HG02763 (cell line): ENCODE data around the gene YPEL2.
"Not testable (repeated sequence)": the region's sequence is repeated elsewhere in the genome, so short reads cannot be mapped to it uniquely, and the experiment has no call there.

ENCODE experiments used
- ATAC-seq: cut with Tn5 transposase; IDR thresholded peaks from one replicate; pipeline ENCODE4 v1.9.1; 2021; ENCODE audit warnings: mild to moderate bottlenecking, moderate library complexity; ENCODE audit not compliant: unreplicated experiment

The YPEL2 gene, protein sequence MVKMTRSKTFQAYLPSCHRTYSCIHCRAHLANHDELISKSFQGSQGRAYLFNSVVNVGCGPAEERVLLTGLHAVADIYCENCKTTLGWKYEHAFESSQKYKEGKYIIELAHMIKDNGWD

DNA sequence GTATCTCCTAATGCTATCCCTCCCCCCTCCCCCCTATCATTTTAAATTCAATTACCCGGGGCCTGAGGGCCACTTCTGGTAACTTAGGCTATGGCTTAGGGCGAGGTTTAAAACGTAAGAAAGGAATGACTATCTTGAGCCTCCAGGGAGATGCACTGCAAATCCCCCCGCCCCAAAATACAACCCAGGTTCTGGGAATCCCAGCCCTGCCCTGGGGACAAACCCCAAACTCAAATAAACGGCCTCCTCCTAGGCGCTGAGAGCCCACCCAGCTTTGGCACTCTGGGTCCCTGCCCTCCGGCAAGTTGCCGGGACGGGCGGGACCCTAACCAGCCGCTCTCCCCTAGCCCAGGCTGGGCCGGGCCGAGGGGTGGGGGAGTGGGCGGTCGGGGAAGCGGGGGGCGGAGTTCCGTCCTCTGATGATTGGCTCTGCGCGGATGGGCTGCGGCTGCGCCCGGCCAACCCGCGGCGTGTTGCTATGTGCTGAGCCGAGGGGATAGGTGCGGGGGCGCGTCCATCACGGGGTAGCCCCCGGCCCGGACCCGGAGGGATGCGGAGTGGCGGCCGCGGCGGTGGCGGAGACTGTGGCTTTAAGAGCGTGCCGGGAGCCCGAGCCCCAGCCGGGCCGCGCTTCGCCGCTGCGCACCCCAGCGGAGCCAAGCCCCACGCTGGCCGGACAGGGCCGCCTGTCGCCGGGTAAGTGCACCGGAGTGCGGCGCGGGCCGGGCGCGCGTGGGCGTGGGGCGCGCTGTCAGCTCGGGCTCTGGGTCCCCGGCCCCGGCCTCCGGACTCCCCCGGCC is at the start of gene YPEL2:
Gene YPEL2 (plus strand): TSS at position 527 of the 800 bp plus-strand sequence. CDS start 21,755 bp downstream, outside the sequence.
- ATAC-seq, result peak; percentile 92

DNA sequence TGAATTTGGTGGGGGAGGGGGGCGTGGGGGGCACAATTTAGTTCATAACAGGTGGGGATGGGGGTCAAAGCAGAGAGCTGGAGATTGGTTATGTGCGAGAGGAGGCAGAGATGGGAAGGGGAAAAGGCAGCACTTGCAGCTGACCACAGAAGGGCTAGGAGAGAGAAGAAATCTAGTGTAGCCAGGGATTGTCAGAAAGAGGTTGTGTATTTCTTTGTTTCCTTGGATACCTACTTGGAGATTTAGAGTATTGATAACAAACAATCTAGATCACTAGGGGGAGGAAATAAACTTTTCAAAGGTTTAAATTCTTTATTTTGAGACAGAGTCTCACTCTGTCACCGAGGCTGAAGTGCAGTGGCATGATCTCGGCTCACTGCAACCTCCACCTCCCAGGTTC is 47.1 kb upstream of the YPEL2 start:
- ATAC-seq, result no peak

DNA sequence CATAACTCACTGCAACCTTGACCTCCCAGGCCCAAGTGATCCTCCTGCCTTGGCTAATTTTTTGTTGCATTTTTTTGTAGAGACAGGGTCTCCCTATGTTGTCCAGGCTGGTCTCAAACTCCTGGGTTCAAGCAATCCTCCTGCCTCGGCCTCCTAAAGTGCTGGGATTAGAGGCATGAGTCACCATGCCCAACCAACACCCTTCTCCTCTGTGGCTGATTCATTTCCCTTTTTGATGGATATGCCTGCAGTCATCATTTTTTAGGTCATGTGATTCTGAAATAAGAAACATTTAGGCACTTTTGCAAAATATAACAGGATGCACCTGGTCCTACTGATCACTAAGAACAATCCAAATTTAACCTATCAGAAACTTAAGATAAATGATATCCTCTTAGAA is 44.0 kb upstream of the YPEL2 start:
- ATAC-seq, result no peak

DNA sequence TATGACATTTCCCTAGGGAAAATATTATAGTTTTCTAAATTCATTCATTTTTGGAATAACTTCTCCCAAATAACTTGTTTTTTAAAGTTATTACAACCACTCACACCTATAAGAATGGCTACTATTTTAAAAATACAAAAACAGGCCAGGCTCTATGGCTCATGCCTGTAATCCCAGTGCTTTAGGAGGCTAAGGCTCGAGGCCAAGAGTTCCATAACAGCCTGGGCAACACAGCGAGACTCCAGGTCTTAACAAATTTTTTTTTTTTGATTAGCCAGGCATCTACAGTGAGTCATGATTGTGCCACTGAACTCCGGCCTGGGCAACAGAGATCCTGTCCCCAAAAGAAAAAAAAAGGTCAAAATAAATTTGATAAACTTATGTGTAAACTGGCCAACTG is 43.6 kb upstream of the YPEL2 start:
- ATAC-seq, result no peak

DNA sequence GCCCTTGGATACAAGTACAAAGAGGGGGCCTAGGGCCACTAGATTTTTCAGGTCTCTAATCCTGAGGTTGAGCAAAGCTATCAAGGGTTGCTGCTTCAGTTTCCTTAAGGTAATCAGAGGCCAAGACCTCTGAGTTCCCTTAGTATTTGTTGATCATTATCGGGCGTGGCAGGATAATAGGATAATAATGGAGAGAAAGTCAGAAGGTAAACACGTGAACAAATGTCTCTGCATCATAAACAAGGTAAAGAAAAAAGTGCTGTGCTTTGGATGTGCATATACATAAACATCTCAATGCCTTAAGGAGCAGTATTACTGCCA is 41.5 kb upstream of the YPEL2 start:
- ATAC-seq, result no peak

DNA sequence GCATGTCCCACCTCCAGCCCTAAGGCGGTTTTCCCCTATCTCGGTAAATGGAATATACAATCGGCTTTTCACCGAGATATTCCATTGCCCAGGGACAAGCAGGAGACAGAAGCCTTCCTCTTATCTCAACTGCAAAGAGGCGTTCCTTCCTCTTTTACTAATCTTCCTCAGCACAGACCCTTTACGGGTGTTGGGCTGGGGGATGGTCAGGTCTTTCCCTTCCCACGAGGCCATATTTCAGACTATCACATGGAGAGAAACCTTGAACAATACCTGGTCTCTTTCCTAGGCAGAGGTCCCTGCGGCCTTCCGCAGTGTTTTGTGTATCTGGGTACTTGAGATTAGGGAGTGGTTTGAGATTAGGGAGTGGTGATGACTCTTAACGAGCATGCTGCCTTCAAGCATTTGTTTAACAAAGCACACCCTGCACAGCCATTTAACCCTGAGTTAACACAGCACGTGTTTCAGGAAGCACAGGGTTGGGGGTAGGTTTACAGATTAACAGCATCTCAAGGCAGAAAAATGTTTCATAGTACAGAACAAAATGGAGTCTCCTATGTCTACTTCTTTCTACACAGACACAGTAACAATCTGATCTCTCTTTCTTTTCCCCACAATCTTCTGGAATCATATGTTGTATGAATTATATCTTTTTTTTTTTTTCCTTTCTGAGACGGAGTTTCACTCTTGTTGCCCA is 41.0 kb upstream of the YPEL2 start:
- ATAC-seq, result not testable (repeated sequence)

DNA sequence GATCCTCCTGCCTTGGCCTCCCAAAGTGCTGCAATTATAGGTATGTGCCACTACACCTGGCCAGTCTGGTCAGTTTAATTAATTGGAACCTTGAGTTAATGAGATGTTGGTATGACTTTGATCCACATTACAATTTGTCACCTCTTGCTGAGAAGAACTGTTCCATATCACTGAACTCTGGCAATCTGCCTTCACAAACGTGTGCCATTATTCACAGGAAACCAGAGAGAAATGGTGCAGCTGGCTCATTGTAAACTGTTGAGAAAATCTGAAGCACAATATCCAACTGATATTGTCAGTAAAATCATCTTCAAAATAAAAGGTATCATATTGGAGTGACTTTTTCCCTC is 39.3 kb upstream of the YPEL2 start:
- ATAC-seq, result no peak

DNA sequence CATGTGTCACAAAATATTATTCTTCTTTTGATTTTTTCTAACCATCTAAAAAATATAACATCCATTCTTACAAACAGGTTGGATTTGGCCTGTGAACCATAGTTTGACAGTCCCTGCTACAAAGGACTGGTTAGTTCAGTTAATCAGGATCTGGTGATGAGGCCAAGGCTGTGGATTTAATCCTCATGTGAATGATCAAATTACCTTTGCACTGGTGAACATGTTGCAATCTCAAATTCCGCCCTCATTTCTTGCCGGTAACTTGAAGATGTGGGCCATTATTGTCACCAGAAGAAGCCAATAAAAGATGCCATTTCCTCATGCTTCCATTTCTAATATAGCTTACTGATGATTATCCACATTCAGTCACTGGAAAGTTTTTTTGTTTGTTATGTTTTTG is 35.3 kb upstream of the YPEL2 start:
- no peak for ATAC-seq

DNA sequence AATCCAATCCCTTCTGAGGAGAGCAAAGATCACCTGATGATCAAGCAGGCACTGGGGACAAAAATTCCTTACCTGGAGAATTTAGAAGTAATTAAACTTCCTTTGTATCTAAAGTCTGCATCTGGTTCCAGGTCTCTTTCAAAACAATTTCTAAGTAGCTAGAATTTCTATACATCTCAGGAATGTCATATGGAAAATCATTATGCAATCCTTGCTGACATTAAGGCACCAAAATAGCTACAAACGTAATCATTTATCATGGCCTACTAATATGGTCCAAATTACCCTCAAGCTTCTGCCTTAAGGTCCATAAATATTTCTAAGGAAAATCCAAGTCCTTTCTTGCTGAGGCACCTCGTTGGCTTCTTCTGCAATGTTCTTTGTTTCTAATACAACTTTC is 32.9 kb upstream of the YPEL2 start:
- ATAC-seq, result no peak

DNA sequence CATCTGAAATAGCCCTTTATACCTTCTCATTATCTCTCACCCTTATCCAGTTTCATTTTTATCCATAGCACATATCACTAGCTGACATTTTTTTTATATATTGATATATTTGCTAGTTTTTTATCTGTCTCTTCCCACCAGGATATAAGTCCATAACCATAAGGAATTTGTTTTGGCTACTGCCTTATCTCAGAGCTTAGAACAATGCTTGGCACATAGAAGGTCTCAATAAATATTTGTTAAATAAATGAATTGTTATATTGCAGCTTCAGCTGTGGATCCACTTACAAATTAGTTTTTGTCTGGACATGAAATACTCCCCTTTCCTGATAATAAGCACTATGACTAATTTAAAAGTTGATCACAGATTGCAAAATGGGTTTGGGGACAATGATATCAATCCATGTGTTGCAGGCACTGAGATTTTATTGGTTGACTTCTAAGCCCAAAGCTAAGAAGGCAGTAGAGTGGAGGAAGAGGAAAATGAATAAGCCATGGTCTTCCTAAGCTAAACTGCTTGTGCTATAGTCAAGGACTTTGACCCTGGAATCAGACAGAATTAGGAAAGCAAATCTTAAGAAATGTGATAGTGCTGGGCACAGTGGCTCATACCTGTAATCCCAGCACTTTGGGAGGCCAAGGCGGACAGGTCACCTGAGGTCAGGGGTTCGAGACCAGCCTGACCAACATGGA is 31.9 kb upstream of the YPEL2 start:
- no peak for ATAC-seq

DNA sequence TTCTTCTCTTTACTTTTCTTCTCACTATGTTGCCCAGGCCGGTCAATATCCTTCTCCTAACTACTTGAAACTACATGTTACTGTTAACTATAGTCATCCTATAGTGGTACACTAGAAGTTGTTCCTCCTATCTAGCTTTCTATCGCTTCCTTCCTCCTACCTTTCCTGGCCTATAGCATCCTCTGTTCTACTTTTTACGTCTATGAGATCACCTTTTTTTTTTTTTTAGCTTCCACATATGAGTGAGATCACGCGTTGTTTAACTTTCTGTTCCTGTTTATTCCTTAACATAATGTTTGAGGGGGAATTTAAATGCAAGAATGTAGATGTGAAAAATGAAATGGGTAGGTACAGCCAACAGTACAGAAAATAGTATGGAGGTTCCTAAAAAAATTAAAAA is 30.5 kb upstream of the YPEL2 start:
- no peak for ATAC-seq

DNA sequence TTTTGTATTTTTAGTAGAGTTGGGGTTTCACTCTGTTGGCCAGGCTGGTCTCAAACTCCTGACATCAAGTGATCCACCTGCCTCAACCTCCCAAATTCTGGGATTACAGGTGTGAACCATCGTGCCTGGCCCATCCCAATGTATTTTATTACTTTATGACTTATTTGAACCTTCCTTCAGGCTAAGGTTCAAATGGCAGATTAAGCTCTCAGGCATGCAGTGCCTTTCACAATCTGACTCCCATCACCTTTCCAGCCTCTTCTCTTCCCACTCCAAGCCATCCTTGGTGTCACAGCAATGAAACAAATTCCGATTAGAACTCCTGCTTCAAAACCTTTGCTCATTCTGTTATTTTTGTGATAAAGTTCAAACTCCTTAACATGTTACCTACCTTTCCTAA is 26.6 kb upstream of the YPEL2 start:
- ATAC-seq, result no peak

DNA sequence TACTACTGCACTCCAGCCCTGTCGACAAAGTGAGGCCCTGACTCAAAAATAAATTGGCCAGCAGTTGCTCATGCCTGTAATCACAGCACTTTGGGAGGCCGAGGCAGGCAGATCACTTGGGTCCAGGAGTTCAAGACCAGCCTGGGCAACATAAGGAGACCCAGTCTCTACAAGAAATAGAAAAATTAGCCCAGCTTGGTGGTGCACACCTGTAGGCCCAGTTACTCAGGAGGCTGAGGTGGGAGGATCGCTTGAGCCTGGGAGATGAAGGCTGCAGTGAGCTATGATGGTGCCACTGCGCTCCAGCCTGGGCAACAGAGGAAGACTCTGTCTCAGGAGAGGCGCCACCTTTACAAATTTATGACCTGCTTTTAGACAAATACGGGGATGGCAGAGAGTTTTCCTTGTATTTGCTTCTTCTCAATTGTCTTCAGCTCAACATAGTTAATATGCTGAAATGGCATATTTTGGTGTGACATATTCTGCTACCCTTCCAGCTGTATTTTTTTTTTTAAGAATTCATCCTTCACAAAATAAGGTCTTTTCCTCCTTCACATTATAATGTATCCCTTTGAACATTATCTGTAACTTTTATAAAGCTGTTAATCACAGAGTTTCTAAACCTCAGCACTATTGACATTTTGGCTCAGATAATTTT is 21.1 kb upstream of the YPEL2 start:
- ATAC-seq, result no peak

DNA sequence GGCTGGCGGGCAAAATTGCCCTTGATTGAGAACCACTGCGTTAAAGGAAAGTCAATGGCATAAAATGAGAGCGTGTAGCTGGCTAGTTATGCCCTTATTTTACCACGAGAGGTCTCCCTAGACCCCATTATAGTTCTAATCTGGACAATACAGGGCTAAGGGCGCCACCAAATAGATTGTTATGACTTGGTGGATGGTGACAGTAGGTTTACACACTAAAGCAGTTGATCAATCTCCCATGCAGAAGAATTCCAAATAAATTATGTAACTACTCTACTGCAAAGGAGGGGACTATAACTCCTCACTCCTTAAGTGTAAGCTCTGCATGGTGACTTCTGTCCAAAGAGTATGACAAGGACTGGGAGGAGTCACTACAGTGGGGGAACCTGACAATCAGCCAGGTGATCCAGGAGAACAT is 20.4 kb upstream of the YPEL2 start:
- ATAC-seq, result no peak

DNA sequence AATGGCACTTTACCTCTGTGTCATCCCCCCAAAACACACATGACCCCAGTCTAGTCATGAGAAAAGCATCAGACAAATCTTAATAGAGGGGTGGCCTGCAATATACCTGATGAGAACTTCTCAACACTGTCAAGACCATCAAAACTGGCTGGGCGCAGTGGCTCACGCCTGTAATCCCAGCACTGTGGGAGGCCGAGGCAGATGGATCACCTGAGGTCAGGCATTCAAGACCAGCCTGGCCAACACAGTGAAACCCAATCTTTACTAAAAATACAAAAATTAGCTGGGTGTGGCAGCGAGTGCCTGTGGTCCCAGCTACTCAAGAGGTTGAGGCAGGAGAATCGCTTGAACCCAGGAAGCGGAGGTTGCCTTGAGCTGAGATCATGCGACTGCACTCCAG is 19.9 kb upstream of the YPEL2 start:
- not testable (repeated sequence) for ATAC-seq

DNA sequence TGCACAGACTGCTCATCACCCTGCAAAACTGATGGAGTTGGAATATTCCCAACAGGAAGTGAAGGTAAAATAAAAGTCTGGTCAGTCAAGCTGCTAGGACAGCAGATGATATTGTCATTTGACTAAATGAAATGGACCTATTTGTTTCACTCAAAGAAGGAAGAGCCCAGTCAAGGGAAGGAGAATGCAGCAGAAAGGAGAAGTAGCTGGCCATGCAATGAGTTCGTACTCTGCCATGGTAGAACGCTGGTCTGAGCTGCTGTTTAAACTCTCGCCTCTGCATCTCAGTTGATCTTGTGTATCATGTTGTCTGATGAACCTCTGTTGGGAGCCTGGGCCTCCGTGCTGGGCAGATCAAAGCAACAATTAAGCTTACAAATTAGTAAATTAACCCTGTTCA is 15.6 kb upstream of the YPEL2 start:
- no peak for ATAC-seq

DNA sequence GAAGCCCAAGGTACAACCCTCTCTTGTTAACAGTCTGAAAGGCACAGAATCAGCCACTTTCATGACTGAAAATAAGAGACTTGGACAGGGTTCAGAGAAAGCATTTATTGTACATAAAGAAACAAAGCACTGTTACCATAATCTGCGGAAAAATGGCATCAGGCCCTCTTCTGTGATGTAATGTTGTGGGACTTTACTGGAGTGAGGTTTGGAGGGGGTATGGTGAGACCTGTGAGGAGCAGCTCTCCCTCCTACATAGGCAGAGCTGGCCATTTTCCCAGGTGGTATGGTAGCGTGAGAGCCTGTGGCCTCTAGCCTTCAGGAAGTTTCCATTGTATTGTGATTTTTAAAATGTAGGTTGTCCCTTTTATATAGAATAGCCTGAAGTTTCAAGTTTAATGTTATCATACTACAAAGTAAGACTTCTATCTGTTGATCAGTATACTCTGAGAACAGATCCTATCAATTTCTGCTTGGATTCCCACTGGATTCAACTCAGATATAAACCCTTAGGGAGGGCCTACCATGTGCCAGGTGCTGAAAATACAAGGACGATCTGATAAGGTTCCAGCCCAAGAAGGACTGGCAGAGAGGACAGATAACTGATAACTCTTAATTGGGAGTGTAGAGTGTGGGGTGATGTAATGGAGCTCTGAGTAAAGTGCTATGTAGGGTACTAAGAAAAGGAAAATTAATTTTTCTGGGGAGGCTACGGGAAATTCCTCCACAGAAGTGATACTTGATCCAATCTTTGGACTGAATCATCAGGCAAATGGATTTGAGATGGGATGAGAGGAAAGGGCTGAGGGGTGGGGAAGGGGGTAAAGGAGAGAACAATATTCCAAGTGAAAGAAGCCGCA is 4.1 kb upstream of the YPEL2 start:
- no peak for ATAC-seq

DNA sequence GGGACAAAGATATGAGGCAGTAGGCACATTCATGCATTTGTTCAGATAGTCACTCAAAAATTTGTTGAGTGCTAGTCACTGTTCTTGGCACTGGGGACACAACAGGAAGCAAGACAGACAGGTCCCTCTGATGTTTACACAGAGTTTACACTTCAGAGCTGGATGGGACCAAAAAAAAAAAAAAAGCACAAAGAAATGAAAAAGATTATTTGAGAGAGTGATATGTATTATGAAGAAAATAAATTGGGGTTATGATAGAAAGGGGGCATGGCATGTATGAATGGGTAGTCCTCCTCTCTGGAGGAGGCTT is 3.5 kb upstream of the YPEL2 start:
- ATAC-seq, result no peak

DNA sequence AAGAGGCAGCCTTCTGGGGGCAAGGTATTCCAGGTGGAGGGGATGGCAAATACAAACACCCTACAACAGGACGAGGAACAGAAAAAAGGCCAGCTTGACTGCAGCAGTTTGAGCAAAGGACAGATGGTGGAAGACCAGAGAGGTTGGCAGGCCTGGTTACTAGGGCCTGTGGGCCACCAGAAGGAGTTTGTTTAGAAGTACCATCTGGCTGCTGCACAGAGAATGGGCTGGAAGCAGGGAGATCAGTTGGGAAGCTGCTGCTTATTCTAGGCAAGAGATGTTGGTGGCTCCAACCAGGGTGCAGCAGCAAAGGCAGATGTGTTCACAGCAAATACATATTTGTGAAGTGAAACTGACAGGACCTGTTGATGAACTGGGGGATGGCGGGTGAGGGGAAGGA is 2.9 kb upstream of the YPEL2 start:
- no peak for ATAC-seq

DNA sequence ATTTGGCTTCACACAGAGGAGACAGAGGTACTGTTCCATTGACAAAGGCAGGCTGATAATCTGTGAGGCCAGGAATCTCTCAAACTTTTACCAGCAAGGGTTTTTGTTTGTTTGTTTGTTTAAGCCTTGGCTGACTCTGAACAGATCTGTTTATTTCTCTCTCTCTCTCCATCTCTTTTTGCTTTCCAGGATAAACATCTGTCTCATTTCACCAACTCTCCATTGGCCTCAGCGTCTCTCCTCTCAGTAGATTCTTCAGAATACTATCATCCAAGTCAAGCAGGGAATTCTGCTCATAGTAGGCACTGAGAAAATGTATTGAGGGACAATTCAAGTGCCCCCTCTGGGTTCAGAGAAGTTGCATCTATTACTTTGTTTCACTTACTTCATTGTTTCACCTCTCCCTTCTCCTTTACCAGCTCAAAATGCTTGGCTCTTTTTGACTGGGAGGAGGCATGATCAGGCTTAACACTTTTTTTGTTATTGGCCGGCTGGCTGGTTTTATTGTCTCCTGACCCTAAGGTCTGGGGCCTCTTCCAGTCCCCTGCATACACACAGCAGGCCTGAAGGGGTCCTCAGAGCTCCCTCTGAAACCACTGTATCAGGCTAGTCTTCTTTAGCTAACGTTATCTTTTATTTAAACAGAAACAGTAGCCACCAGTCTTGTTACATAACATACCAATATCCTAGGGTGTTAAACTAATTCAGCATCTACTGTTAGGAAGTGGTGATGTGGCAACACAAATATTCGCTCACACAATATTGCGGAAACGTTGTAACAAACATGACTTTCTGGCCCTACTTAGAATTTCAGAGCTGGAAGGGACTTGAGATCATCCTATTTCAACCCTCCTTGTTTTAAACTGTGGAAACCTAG is 2.0 kb upstream of the YPEL2 start:
- ATAC-seq, result no peak
